Prostate gland (tissue), 2 donors: ENCODE measurements around the gene DVL1. TPM values are rescaled to one million over a fixed set of nuclear protein-coding genes. Genes with fewer than 3 reads are reported as not detected.

ENCODE experiments used
- DNase-seq: peaks from one replicate; pipeline ENCODE4 v3.0.0-alpha.2; 2019; ENCODE audit warnings: low spot score
- H3K27ac ChIP-seq, 2 donors: fragments of 200-600 bp; sonication (generic); 2 replicates each; pipeline ENCODE4 v1.5.1; 2017 to 2019
- H3K27me3 ChIP-seq: fragments of 200-600 bp; sonication (generic); replicated peaks from 2 replicates; pipeline ENCODE4 v1.5.1; 2019; ENCODE audit not compliant: insufficient read depth
- H3K36me3 ChIP-seq, 2 donors: fragments of 200-600 bp; sonication (generic); 1 replicate in 1 of 2; 2 replicates in 1 of 2; pipeline versions ENCODE4 v1.5.1 to v1.8.1; 2017 to 2019
- H3K4me1 ChIP-seq: fragments of 200-600 bp; sonication (generic); replicated peaks from 2 replicates; pipeline ENCODE4 v1.5.1; 2019
- H3K4me3 ChIP-seq, 2 donors: fragments of 200-600 bp; sonication (generic); 2 replicates each; pipeline ENCODE4 v1.5.1; 2017 to 2019
- H3K9me3 ChIP-seq: fragments of 200-600 bp; sonication (generic); 2 replicates; pipeline ENCODE4 v1.5.1; 2017
- POLR2A ChIP-seq: fragments of 450-650 bp; IDR thresholded peaks from one replicate; pipeline ENCODE4 v1.6.1; 2016; ENCODE audit warnings: antibody characterized with exemption, mild to moderate bottlenecking
- POLR2AphosphoS5 ChIP-seq: sonication (generic); formaldehyde crosslinking; IDR thresholded peaks from one replicate; pipeline ENCODE4 v1.6.1; 2017; ENCODE audit warnings: antibody characterized with exemption
- WGBS: methylation state at CpG from one replicate; pipeline ENCODE4 v1.1.5; 2018; 5-methylcytosine and 5-hydroxymethylcytosine counted together
- intact Hi-C: fragments of 100-400 bp; cut with DNase I; formaldehyde crosslinking; loops from one replicate; pipeline ENCODE4 v1.14.2; 2022
- total RNA-seq, 2 donors: library from RNA; depleted of rRNA; stranded (reverse); fragments of >200 nt; gene quantifications; one replicate each; pipeline ENCODE4 v1.1.0, GENCODE V29; 2016
- TF ChIP-seq, protein P1 (sequence below), 4 experiments: fragments of 200-600 bp in 2 of 4; fragments of 450-650 bp in 2 of 4; sonication (generic) in 2 of 4; IDR thresholded peaks; 1 replicate in 3 of 4; 2 replicates in 1 of 4; pipeline ENCODE4 v1.5.1; 2016 to 2019; ENCODE audit warnings: antibody characterized with exemption in 4 of 4, mild to moderate bottlenecking in 2 of 4, moderate library complexity in 2 of 4

The DVL1 gene
- total RNA-seq, 2 donors from 2014 or later = 70.5 to 165 TPM

DNA sequence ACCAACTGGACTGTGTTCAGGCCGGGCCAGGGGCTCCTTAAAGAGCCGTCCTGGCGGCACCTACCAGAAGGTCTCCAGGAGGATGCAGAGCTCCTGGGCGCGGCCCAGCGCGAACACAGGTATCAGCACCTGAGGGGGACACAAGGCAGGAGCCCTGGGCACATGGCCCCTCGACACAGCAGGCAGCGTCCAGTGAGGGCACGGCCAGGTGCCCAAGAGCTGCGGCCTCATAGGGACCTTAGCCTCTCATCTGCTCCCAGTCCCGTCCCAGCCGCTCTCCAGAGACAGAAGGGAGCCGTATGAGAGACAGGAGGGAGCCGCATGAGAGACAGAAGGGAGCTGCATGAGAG, 35.0 kb downstream of the DVL1 start:
- TF ChIP-seq, protein P1, sequence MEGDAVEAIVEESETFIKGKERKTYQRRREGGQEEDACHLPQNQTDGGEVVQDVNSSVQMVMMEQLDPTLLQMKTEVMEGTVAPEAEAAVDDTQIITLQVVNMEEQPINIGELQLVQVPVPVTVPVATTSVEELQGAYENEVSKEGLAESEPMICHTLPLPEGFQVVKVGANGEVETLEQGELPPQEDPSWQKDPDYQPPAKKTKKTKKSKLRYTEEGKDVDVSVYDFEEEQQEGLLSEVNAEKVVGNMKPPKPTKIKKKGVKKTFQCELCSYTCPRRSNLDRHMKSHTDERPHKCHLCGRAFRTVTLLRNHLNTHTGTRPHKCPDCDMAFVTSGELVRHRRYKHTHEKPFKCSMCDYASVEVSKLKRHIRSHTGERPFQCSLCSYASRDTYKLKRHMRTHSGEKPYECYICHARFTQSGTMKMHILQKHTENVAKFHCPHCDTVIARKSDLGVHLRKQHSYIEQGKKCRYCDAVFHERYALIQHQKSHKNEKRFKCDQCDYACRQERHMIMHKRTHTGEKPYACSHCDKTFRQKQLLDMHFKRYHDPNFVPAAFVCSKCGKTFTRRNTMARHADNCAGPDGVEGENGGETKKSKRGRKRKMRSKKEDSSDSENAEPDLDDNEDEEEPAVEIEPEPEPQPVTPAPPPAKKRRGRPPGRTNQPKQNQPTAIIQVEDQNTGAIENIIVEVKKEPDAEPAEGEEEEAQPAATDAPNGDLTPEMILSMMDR (IDR thresholded peaks at IDR 0.05) = no peak
- TF ChIP-seq POLR2AphosphoS5 (no peak), POLR2A (no peak)
- no peak for DNase-seq
- Histone ChIP-seq H3K36me3 (peaks cover 0 to 38% of the 10 kb centered on the region in 2 donors), H3K27ac (no peak overlapping the region), H3K27me3 (no peaks in the 10 kb centered on the region), H3K9me3 (no peaks in the 10 kb centered on the region), H3K4me3 (no peak overlapping the region), H3K4me1 (peaks cover 25% of the 10 kb centered on the region)
- WGBS = 87% methylated on average over 15 of the region's 15 CpGs
- intact Hi-C loops = no loop called here

DNA sequence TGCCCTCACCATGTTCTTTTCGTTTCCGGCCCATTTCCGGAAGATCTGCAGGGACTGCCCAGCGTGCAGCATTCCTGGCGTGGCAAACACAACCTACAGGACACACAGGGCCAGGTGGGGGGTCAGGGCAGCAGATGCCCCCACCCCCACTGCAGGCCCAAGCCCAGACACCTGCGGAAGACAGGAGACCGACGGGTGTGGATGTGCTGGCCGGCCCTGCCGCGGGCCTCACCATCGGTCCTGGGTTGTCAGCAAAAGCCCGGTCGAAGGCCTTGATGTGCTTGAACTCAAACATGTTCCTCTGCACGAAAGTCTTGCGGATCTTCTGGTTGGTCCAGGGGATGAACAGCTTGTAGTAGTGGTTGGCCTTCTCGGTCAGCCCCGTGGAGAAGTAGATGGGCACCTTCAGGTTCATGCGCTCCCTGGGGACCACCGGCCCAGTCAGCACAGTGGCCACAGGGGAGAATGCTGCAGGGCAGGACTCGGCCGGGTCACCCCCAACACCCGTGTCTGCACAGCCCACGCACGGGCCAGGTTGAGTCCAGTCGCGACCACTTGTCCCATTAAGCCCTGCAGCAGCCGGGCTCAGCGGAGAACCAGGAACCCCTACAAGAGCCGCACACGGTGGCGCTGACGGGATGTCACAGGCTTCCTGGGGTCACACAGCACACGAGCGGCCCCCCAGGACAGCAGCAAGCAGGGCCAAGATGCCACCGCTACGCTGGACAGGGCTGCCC, 35.5 kb downstream of the DVL1 start:
- Histone ChIP-seq H3K27ac (no peak overlapping the region), H3K4me3 (no peak overlapping the region), H3K27me3 (no peaks in the 10 kb centered on the region), H3K9me3 (no peaks in the 10 kb centered on the region), H3K36me3 (peaks cover 0 to 33% of the 10 kb centered on the region in 2 donors), H3K4me1 (peaks cover 23% of the 10 kb centered on the region)
- intact Hi-C loops = no loop called here
- DNase-seq = no peak
- 85% methylated on average over 28 of the region's 37 CpGs for WGBS
- TF ChIP-seq POLR2AphosphoS5 (no peak), POLR2A (no peak)
- TF ChIP-seq, protein P1 (IDR thresholded peaks at IDR 0.05) = no peak

DNA sequence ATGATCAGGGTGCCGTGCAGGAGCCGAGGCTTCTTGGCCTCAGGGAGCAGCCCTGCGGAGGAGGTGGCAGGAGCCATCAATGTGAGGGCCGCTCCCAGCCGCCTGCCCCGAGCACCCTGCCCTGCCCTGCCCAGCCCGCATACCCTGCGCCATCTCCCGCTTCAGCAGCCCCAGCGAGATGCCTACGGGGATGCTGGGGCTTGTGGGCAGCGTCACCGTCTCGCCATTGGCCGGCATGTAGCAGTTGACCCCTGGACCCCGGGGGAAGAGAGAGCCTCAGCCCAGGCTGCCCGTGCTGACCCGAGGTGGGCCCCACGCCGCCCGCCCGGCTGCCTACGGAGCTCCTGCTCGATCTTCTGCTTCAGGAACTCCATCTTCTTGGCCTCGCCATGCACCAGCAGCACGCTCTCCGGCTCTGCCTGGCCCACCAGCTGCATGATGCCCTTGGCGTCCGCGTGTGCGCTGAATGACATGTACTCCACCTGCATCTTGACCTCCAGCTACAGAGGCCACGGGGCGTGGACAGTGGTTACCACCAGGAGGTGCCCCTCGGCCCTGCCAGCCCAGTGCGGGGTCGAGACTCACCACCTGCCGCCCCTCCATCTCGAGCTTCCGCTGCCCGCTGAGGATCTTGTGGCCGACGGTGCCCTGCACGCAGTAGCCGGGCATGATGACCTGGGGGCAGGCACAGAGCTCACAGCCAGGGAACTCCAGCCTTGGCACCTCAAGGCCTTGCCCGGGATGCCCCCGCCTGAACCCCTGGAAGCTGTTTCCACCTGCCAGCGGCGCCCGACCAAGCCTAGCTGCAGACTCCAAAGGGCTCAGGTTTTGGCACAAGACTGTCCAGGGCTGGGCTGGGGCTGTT, 36.5 kb downstream of the DVL1 start:
- Histone ChIP-seq H3K4me3 (no peak overlapping the region), H3K4me1 (peaks cover 18% of the 10 kb centered on the region), H3K9me3 (no peaks in the 10 kb centered on the region), H3K27ac (no peak overlapping the region), H3K27me3 (no peaks in the 10 kb centered on the region), H3K36me3 (peaks cover 0 to 33% of the 10 kb centered on the region in 2 donors)
- TF ChIP-seq POLR2A = no peak
- no peak for TF ChIP-seq POLR2AphosphoS5
- TF ChIP-seq, protein P1 (IDR thresholded peaks at IDR 0.05) = no peak
- intact Hi-C loops = no loop called here
- no peak for DNase-seq
- WGBS = 92% methylated on average over 30 of the region's 49 CpGs

DNA sequence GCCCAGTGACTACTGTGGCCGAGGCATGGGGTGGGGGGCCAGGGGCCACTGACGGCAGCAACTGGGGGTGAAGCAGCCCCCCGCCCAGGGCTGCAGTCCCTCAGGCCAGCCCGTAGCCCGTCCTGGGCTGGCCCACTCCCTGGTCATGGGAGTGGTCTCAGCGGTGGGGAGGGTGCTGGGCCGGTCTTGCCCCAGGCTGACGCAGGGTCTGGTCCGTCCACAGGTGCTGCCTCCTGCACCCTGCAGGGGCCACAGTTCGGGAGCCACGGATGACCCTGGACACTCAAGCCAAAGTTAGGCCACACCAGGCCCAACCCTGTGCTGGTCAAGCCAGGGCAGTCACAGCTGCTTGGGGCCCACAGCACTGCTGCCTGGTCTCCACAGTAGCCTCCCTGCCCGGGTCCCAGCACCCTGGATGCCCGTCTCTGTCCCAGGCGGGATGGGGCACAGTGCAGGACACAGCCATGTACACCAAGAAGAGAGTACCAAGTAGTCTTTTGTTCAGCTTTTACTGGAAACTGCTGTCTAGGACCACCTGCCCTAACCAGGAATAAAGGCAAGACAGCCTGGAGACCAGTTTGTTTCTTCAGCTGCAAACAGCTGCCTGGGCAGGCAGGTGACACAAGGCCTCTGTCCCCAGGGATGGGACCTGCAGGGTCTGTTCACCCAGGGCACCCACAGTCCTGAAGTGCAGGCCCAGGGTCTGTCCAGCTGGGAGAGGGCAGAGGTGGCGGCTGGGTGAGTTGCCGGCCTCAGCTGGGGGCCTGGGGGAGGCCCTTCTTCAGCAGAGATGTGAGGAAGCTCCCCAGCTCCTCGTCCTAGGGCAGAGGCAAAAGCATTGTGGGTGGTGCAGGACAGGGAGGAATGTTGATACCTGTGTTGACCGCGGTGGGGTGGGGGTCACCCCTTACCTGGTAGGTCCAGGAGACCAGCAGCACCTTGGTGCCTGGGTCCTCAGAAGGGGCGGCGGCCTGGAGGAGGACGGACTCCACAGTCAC, 37.8 kb downstream of the DVL1 start:
- Histone ChIP-seq H3K27me3 (no peaks in the 10 kb centered on the region), H3K4me3 (no peak overlapping the region), H3K36me3 (peaks cover 0 to 33% of the 10 kb centered on the region in 2 donors), H3K9me3 (no peaks in the 10 kb centered on the region), H3K27ac (peak overlapping the region in 1 of 2 donors; percentile 93), H3K4me1 (peaks cover 22% of the 10 kb centered on the region)
- 93% methylated on average over 21 of the region's 22 CpGs for WGBS
- intact Hi-C loops = no loop called here
- no peak for DNase-seq
- TF ChIP-seq POLR2AphosphoS5 (no peak), POLR2A (no peak)
- TF ChIP-seq, protein P1 (IDR thresholded peaks at IDR 0.05) = no peak
